Liver (tissue), 9 donors: ENCODE results near the gene ABLIM2. TPM values are rescaled to one million over a fixed set of nuclear protein-coding genes. Genes with fewer than 3 reads are reported as not detected.

ENCODE experiments used
- DNase-seq: peaks from one replicate; pipeline ENCODE4 v3.0.0-alpha.2; 2017; ENCODE audit warnings: low spot score
- H3K27ac ChIP-seq, 2 donors: one replicate each; pipeline ENCODE4 v1.7.0; 2013; ENCODE audit warnings: inconsistent platforms in 2 of 2, low read length in 2 of 2, control low read depth in 1 of 2, low read depth in 1 of 2, mild to moderate bottlenecking in 1 of 2
- H3K27me3 ChIP-seq, 4 donors: one replicate each; pipeline versions ENCODE4 v1.6.1 to v1.7.0; 2013; ENCODE audit warnings: low read length in 3 of 4, inconsistent platforms in 1 of 4, mild to moderate bottlenecking in 1 of 4, moderate library complexity in 1 of 4; ENCODE audit not compliant: control insufficient read depth in 4 of 4, insufficient read depth in 4 of 4
- H3K36me3 ChIP-seq, 4 donors: one replicate each; pipeline versions ENCODE4 v1.6.1 to v1.7.0; 2013; ENCODE audit warnings: low read length in 3 of 4, mild to moderate bottlenecking in 3 of 4, low read depth in 1 of 4, moderate library complexity in 1 of 4; ENCODE audit not compliant: control insufficient read depth in 4 of 4, insufficient read depth in 3 of 4
- H3K4me1 ChIP-seq, 4 donors: one replicate each; pipeline versions ENCODE4 v1.6.1 to v1.7.0; 2013; ENCODE audit warnings: low read length in 3 of 4, mild to moderate bottlenecking in 3 of 4, moderate library complexity in 1 of 4; ENCODE audit not compliant: control insufficient read depth in 4 of 4, insufficient read depth in 4 of 4
- H3K4me3 ChIP-seq, 3 donors: one replicate each; pipeline versions ENCODE4 v1.6.1 to v1.7.0; 2013; ENCODE audit warnings: low read length in 3 of 3, control low read depth in 1 of 3, low read depth in 1 of 3, mild to moderate bottlenecking in 1 of 3
- H3K9ac ChIP-seq, 2 donors: one replicate each; pipeline ENCODE4 v1.7.0; 2013; ENCODE audit warnings: low read length in 2 of 2, mild to moderate bottlenecking in 2 of 2, moderate library complexity in 2 of 2, control low read depth in 1 of 2, low read depth in 1 of 2
- H3K9me3 ChIP-seq, 4 donors: one replicate each; pipeline versions ENCODE4 v1.6.1 to v1.7.0; 2013; ENCODE audit warnings: low read length in 3 of 4; ENCODE audit not compliant: control insufficient read depth in 4 of 4
- ATF3 ChIP-seq: IDR thresholded peaks from 2 replicates; pipeline ENCODE4 v1.6.1; 2016; ENCODE audit warnings: antibody characterized with exemption
- CTCF ChIP-seq: fragments of 150-350 bp; IDR thresholded peaks from 2 replicates; pipeline ENCODE4 v1.5.1; 2017; ENCODE audit warnings: improper control_type of control experiment, low read depth, low read length; ENCODE audit not compliant: missing input control
- EGR1 ChIP-seq, 2 donors: IDR thresholded peaks; 2 replicates each; pipeline ENCODE4 v1.6.1; 2016 to 2018; ENCODE audit warnings: antibody characterized with exemption in 2 of 2, low read depth in 2 of 2
- FOXA1 ChIP-seq: IDR thresholded peaks from 2 replicates; pipeline ENCODE4 v1.6.1; 2016; ENCODE audit warnings: antibody characterized with exemption
- FOXA2 ChIP-seq: IDR thresholded peaks from 2 replicates; pipeline ENCODE4 v1.6.1; 2016; ENCODE audit warnings: antibody characterized with exemption
- GABPA ChIP-seq, 2 donors: IDR thresholded peaks in 1 of 2; conservative IDR thresholded peaks in 1 of 2; 2 replicates each; pipeline ENCODE4 v1.6.1; 2016; ENCODE audit warnings: antibody characterized with exemption in 2 of 2, mild to moderate bottlenecking in 1 of 2, moderate library complexity in 1 of 2
- HNF4A ChIP-seq, 2 donors: conservative IDR thresholded peaks; 2 replicates each; pipeline ENCODE4 v1.6.1; 2016; ENCODE audit warnings: antibody characterized with exemption in 2 of 2, mild to moderate bottlenecking in 2 of 2
- HNF4G ChIP-seq: IDR thresholded peaks from 2 replicates; pipeline ENCODE4 v1.6.1; 2016; ENCODE audit warnings: antibody characterized with exemption
- JUND ChIP-seq, 2 donors: IDR thresholded peaks; 2 replicates each; pipeline ENCODE4 v1.6.1; 2016; ENCODE audit warnings: antibody characterized with exemption in 2 of 2
- MAX ChIP-seq: IDR thresholded peaks from 2 replicates; pipeline ENCODE4 v1.6.1; 2016; ENCODE audit warnings: antibody characterized with exemption
- NR2F2 ChIP-seq: IDR thresholded peaks from 2 replicates; pipeline ENCODE4 v1.6.1; 2016; ENCODE audit warnings: antibody characterized with exemption
- RAD21 ChIP-seq, 2 donors: IDR thresholded peaks; 2 replicates each; pipeline ENCODE4 v1.6.1; 2016; ENCODE audit warnings: antibody characterized with exemption in 2 of 2, mild to moderate bottlenecking in 2 of 2
- REST ChIP-seq: IDR thresholded peaks from 2 replicates; pipeline ENCODE4 v1.6.1; 2016; ENCODE audit warnings: antibody characterized with exemption, mild to moderate bottlenecking
- RXRA ChIP-seq, 2 donors: IDR thresholded peaks; 2 replicates each; pipeline ENCODE4 v1.6.1; 2017 to 2018; ENCODE audit warnings: antibody characterized with exemption in 2 of 2, mild to moderate bottlenecking in 1 of 2
- SP1 ChIP-seq: IDR thresholded peaks from 2 replicates; pipeline ENCODE4 v1.6.1; 2018; ENCODE audit warnings: antibody characterized with exemption, mild to moderate bottlenecking
- TAF1 ChIP-seq: conservative IDR thresholded peaks from 2 replicates; pipeline ENCODE4 v1.6.1; 2016; ENCODE audit warnings: antibody characterized with exemption, mild to moderate bottlenecking
- YY1 ChIP-seq: IDR thresholded peaks from 2 replicates; pipeline ENCODE4 v1.6.1; 2016; ENCODE audit warnings: antibody characterized with exemption, mild to moderate bottlenecking
- ZBTB33 ChIP-seq: IDR thresholded peaks from 2 replicates; pipeline ENCODE4 v1.6.1; 2016; ENCODE audit warnings: antibody characterized with exemption
- WGBS: extraction: QIAGEN DNeasy Blood & Tissue Kit; methylation state at CpG from one replicate; pipeline ENCODE4 v1.1.7; 2013; 5-methylcytosine and 5-hydroxymethylcytosine counted together
- polyA plus RNA-seq, 2 donors: library from polyadenylated mRNA; stranded (reverse) in 1 of 2; unstranded in 1 of 2; fragments of 200-250 nt in 1 of 2; fragments of >200 nt in 1 of 2; fragmentation: Nextera tagmentation in 1 of 2; extraction: Ambion mirVana in 1 of 2; gene quantifications; one replicate each; pipeline versions ENCODE4 v1.2.1 to v1.2.3, GENCODE V29; 2013 to 2015
- total RNA-seq, 2 donors: library from RNA; depleted of rRNA; stranded (reverse); fragments of >200 nt; gene quantifications; one replicate each; pipeline ENCODE4 v1.2.3, GENCODE V29; 2014
- donor health status: healthy.
- donor health status: healthy.
- donor health status: healthy.
- donor health status: healthy.
- donor health status: healthy.

Gene ABLIM2
- total and polyA plus RNA-seq, 4 donors: 0.75 to 2.5 (median 0.93) TPM

GRCh38 chr4:8192748-8193738 is 34.4 kb upstream of the ABLIM2 start:
- H3K9ac ChIP-seq: no peak overlapping the region
- no peak overlapping the region for H3K27ac ChIP-seq
- peaks cover 0 to 13% (median 4%) of the 10 kb centered on the region in 4 donors for H3K4me1 ChIP-seq
- TF ChIP-seq ZBTB33 (no peak), FOXA2 (no peak), FOXA1 (no peak), GABPA (IDR thresholded peaks at IDR 0.05 in 1 of 2, conservative IDR thresholded peaks at IDR 0.05 in 1 of 2) (no peak), HNF4A (conservative IDR thresholded peaks at IDR 0.05) (no peak), YY1 (no peak), MAX (no peak), CTCF (peak; percentile 23), HNF4G (no peak), NR2F2 (no peak), EGR1 (IDR thresholded peaks at IDR 0.05; ENCODE audit: low read depth in 2 of 2) (no peak), REST (no peak), TAF1 (no peak), ATF3 (no peak), SP1 (peak; percentile 5), RXRA (IDR thresholded peaks at IDR 0.05) (no peak), RAD21 (IDR thresholded peaks at IDR 0.05) (peak; percentile 68 to 75), JUND (IDR thresholded peaks at IDR 0.05) (no peak)
- H3K9me3 ChIP-seq: no peaks in the 10 kb centered on the region
- H3K36me3 ChIP-seq: no peaks in the 10 kb centered on the region
- no peaks in the 10 kb centered on the region for H3K27me3 ChIP-seq
- no peak overlapping the region for H3K4me3 ChIP-seq
- no peak for DNase-seq
- 46% methylated on average over 18 of the region's 18 CpGs for WGBS
